K562 (cell line): ENCODE results near the gene SARS1. TPM values are rescaled to one million over a fixed set of nuclear protein-coding genes. Genes with fewer than 3 reads are reported as not detected.

Experiments used
- CBX2 ChIP-seq: fragments of 200-600 bp; sonication (generic); IDR thresholded peaks from one replicate; pipeline ENCODE4 v1.6.1; 2012; ENCODE audit warnings: mild to moderate bottlenecking, low read length, inconsistent platforms; ENCODE audit not compliant: insufficient read depth, poor library complexity, severe bottlenecking
- HNRNPH1 ChIP-seq: fragments of 200-400 bp; formaldehyde crosslinking; optimal IDR thresholded peaks from 2 replicates; pipeline ENCODE3; 2017; ENCODE audit warnings: low read depth, mild to moderate bottlenecking, low read length, moderate library complexity
- KAT2B ChIP-seq: IDR thresholded peaks from one replicate; pipeline ENCODE4 v1.6.1; 2012; ENCODE audit warnings: low read depth, mild to moderate bottlenecking, control low read depth, inconsistent platforms, low read length, moderate library complexity
- OTX1 ChIP-seq: fragments of 450-650 bp; formaldehyde crosslinking; IDR thresholded peaks from 2 replicates; pipeline ENCODE4 v1.4.0; 2022; ENCODE audit warnings: mild to moderate bottlenecking
- PHF8 ChIP-seq: fragments of 200-600 bp; sonication (generic); IDR thresholded peaks from 2 replicates; pipeline ENCODE4 v1.6.1; 2012; ENCODE audit warnings: mixed run types, mild to moderate bottlenecking, inconsistent platforms, low read length, moderate library complexity, borderline replicate concordance
- ZC3H11A ChIP-seq: IDR thresholded peaks from 2 replicates; pipeline ENCODE4 v1.6.1; 2012; ENCODE audit warnings: low read depth, low read length, improper control_type of control experiment
- ZNF583 ChIP-seq: fragments of 250-450 bp; sonication (Bioruptor Pico); IDR thresholded peaks from 2 replicates; pipeline ENCODE4 v1.4.0; 2020
- polyA plus RNA-seq, 8 experiments: library from polyadenylated mRNA; depleted of rRNA in 4 of 8; stranded (reverse) in 5 of 8; unstranded in 3 of 8; fragments of >200 nt; fragmentation: Nextera tagmentation in 2 of 8; fragmentation: Illumina TruSeq in 1 of 8; extraction: Ambion mirVana in 2 of 8; extraction: Trizol in 1 of 8; gene quantifications; 2 replicates each; pipeline versions ENCODE4 v1.2.1 to v1.2.3, GENCODE V29; 2011 to 2014; ENCODE audit warnings: inconsistent platforms in 1 of 8, missing spikeins in 1 of 8
- total RNA-seq, 7 experiments: library from RNA; depleted of rRNA in 6 of 7; stranded (reverse); fragments of >200 nt in 6 of 7; fragmentation: Illumina TruSeq in 2 of 7; extraction: Trizol in 2 of 7; gene quantifications; 2 replicates each; pipeline versions ENCODE4 v1.2.1 to v1.2.3, GENCODE V29; 2011 to 2021; ENCODE audit warnings: low replicate concordance in 1 of 7
- TF ChIP-seq, protein P1 (sequence below), 2 experiments: fragments of 450-650 bp; IDR thresholded peaks; 2 replicates each; pipeline ENCODE4 v1.6.1; 2016; ENCODE audit warnings: mild to moderate bottlenecking in 2 of 2, borderline replicate concordance in 1 of 2, low read depth in 1 of 2, moderate library complexity in 1 of 2
- TF ChIP-seq, protein P2 (sequence below): fragments of 250-450 bp; sonication (Bioruptor Pico); IDR thresholded peaks from 2 replicates; pipeline ENCODE4 v1.4.0; 2020; ENCODE audit warnings: mild to moderate bottlenecking, moderate library complexity, borderline replicate concordance

The SARS1 gene
- total and polyA plus RNA-seq, 9 of the 15 experiments (the other 6 are each of a cell fraction or from before 2014, with no cell fraction given), result 221 to 623 (median 254) TPM

GRCh38 chr1:109282952-109283747, 69.4 kb downstream of the SARS1 start, which contains the start of gene PSRC1 (continued):
- TF ChIP-seq HNRNPH1 (no peak), OTX1 (CRISPR knock-in tag) (0 out of 2 replicates have a peak, but pooled peaks have one; percentile 56), CBX2 (no peak), KAT2B (no peak), PHF8 (peak; percentile 92), ZNF583 (CRISPR knock-in tag) (peak; percentile 13; the same call in 1 of the 2 replicates), ZC3H11A (0 out of 2 replicates have a peak, but pooled peaks have one; percentile 52)
- TF ChIP-seq, protein P1, sequence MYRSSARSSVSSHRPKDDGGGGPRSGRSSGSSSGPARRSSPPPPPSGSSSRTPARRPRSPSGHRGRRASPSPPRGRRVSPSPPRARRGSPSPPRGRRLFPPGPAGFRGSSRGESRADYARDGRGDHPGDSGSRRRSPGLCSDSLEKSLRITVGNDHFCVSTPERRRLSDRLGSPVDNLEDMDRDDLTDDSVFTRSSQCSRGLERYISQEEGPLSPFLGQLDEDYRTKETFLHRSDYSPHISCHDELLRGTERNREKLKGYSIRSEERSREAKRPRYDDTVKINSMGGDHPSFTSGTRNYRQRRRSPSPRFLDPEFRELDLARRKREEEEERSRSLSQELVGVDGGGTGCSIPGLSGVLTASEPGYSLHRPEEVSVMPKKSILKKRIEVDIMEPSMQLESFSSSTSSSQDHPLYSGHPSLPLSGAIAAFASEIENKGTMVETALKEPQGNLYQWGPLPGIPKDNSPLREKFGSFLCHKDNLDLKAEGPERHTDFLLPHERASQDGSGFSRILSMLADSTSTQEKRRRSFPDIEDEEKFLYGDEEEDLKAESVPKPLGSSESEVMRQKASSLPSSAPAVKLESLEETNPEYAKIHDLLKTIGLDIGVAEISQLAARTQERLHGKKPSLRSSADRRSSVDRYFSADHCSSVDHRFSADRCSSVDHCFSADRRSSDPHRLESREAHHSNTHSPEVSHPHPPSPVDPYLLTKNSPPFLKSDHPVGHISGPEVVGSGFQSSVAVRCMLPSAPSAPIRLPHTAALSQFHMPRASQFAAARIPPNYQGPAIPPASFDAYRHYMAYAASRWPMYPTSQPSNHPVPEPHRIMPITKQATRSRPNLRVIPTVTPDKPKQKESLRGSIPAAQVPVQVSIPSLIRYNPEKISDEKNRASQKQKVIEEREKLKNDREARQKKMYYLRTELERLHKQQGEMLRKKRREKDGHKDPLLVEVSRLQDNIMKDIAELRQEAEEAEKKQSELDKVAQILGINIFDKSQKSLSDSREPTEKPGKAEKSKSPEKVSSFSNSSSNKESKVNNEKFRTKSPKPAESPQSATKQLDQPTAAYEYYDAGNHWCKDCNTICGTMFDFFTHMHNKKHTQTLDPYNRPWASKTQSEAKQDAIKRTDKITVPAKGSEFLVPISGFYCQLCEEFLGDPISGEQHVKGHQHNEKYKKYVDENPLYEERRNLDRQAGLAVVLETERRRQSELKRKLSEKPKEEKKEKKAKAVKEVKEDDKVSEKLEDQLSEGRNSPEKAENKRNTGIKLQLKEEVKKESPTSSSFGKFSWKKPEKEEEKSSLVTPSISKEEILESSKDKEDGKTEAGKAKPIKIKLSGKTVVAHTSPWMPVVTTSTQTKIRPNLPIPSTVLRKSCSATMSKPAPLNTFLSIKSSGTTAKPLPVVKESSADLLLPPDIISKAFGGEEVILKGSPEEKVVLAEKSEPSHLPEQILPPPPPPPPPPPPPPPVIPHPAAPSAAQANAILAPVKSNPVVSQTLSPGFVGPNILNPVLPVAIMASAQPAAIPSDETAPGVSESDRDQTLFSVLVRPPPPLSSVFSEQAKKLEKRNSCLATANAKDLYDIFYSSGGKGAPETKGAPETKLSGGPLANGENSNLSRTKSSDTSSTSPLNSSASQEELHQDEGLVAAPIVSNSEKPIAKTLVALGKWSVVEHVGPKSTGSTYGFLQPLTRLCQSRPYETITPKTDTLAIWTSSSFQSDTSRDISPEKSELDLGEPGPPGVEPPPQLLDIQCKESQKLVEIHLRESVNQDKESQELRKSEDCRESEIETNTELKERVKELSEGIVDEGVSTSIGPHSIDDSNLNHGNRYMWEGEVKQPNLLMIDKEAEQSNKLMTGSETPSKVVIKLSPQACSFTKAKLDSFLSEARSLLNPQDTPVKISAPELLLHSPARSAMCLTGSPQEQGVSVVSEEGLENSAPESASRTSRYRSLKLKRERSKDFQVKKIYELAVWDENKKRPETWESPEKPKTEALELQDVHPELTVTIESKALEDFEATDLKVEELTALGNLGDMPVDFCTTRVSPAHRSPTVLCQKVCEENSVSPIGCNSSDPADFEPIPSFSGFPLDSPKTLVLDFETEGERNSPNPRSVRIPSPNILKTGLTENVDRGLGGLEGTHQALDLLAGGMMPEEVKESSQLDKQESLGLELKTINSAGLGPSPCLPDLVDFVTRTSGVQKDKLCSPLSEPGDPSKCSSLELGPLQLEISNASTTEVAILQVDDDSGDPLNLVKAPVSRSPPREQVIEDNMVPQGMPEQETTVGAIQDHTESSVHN (IDR thresholded peaks at IDR 0.05; ENCODE audit: borderline replicate concordance in 1 of 2, low read depth in 1 of 2), result no peak
- TF ChIP-seq, protein P2, sequence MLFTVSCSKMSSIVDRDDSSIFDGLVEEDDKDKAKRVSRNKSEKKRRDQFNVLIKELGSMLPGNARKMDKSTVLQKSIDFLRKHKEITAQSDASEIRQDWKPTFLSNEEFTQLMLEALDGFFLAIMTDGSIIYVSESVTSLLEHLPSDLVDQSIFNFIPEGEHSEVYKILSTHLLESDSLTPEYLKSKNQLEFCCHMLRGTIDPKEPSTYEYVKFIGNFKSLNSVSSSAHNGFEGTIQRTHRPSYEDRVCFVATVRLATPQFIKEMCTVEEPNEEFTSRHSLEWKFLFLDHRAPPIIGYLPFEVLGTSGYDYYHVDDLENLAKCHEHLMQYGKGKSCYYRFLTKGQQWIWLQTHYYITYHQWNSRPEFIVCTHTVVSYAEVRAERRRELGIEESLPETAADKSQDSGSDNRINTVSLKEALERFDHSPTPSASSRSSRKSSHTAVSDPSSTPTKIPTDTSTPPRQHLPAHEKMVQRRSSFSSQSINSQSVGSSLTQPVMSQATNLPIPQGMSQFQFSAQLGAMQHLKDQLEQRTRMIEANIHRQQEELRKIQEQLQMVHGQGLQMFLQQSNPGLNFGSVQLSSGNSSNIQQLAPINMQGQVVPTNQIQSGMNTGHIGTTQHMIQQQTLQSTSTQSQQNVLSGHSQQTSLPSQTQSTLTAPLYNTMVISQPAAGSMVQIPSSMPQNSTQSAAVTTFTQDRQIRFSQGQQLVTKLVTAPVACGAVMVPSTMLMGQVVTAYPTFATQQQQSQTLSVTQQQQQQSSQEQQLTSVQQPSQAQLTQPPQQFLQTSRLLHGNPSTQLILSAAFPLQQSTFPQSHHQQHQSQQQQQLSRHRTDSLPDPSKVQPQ (CRISPR knock-in tag), result no peak
